Measurements from ENCODE around the gene ZPR1. TPM values are rescaled to one million over a fixed set of nuclear protein-coding genes. Genes with fewer than 3 reads are reported as not detected.

Gene ZPR1
- total RNA-seq, 3 donors from 2014 or later, result 140 to 145 (median 142) TPM

DNA sequence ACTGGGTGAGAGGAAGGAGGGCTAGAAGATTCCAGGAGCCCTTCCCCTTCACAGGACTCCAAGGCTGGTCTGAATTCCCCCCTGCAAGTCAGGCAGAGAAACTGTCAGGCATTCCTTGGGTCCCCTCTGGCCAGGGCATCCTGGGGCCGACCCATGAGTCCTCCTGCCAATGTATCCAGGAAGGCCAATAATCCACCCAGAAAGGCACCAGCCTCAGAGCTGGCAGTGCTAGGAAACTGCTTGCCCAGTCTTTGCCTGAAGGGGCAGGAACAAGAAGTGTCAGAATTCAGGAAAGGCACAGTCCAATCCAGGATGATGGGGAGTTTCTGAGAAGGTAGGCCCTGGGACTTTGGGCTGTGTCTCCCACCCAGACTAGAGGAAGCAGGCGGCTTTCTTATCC lies 56.0 kb downstream of the ZPR1 start:
- Mint-ChIP-seq H3K36me3 (ENCODE audit: insufficient read depth) (no peaks in the 10 kb centered on the region), H3K27me3 (ENCODE audit: low read depth) (no peaks in the 10 kb centered on the region), H3K4me3 (no peak overlapping the region), H3K4me1 (ENCODE audit: low read depth) (peaks cover 3% of the 10 kb centered on the region), H3K9me3 (no peaks in the 10 kb centered on the region)
- ATAC-seq (no peak), DNase-seq (no peak)

- Mint-ChIP-seq H3K36me3 (ENCODE audit: insufficient read depth) (no peaks in the 10 kb centered on the region), H3K4me3 (no peak overlapping the region), H3K9me3 (no peaks in the 10 kb centered on the region), H3K27me3 (ENCODE audit: low read depth) (peaks cover 6% of the 10 kb centered on the region), H3K4me1 (ENCODE audit: low read depth) (peaks cover 3% of the 10 kb centered on the region)
- DNase-seq, result no peak
- no peak for ATAC-seq
Measured at GRCh38 chr11:116731097-116731761, 56.6 kb downstream of the ZPR1 start.

DNA sequence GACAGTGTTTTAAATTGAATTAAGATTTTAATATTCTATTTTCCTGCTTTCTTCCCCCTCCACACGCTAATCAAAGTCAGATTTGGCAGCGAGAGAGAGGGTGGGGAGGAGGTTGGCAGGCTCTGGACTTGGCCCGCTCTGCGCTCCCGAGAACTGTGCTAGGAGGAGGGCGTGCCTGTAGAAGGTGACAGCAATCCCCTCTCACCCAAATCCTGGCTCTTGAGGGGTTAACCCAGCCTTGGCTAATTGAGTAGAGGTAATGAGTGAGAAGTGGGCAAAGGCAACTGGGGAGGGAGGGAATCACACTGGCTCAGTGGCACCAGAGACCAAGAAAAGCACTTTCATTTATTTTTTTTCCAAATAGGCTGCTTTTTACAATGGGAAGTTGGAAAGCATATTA lies 57.2 kb downstream of the ZPR1 start:
- DNase-seq (no peak), ATAC-seq (no peak)
- peaks cover 7% of the 10 kb centered on the region for H3K27me3 Mint-ChIP-seq (ENCODE audit: low read depth)

GRCh38 chr11:116730241-116730561 lies 57.6 kb downstream of the ZPR1 start:
- Mint-ChIP-seq H3K36me3 (ENCODE audit: insufficient read depth) (no peaks in the 10 kb centered on the region), H3K27me3 (ENCODE audit: low read depth) (peaks cover 7% of the 10 kb centered on the region), H3K9me3 (no peaks in the 10 kb centered on the region), H3K4me1 (ENCODE audit: low read depth) (peaks cover 3% of the 10 kb centered on the region), H3K4me3 (no peak overlapping the region)
- DNase-seq (no peak), ATAC-seq (no peak)

More for the DNA sequence above, 57.2 kb downstream of the ZPR1 start:
- Mint-ChIP-seq H3K4me3 (no peak overlapping the region), H3K9me3 (no peaks in the 10 kb centered on the region), H3K4me1 (ENCODE audit: low read depth) (peaks cover 3% of the 10 kb centered on the region), H3K36me3 (ENCODE audit: insufficient read depth) (no peaks in the 10 kb centered on the region)

DNA sequence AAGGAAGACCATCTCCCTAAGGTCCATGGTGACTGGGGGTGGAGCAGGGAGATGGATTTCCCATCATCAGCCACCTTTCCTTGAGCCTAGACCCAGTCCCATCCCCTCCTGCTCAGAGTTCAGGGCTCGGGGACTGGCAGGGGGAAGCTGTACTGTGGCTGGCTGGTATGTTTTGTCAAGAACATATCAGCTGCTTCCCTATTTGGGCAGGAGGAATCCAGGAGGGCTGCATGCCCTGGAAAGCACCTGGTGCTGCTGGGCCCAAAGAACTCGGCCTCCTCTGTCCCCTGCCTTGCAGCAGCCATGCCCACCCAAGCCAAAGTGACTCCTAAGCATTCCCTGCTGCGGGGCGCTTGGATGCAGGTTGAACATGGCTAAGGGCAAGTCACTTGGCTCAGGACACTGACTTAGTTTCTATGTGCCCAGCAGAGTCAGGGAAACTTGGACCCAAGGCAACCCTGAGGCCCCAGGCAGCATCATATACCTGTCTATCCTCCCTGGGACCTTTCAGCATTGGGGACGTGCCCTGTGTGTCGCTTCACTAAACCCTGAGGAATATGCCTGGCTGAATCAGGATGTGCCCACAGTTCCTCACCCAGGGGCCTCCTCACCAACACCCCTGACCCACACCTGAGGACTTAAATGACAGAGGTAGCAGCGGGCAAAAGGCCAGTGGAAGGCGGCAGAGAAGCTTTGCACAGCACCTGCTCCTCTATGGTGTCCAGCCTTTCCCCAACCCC lies 58.2 kb downstream of the ZPR1 start:
- ATAC-seq, result no peak
- Mint-ChIP-seq H3K4me1 (ENCODE audit: low read depth) (peaks cover 3% of the 10 kb centered on the region), H3K36me3 (ENCODE audit: insufficient read depth) (no peaks in the 10 kb centered on the region), H3K27me3 (ENCODE audit: low read depth) (peaks cover 7% of the 10 kb centered on the region), H3K4me3 (no peak overlapping the region), H3K9me3 (no peaks in the 10 kb centered on the region)
- DNase-seq, result no peak

DNA sequence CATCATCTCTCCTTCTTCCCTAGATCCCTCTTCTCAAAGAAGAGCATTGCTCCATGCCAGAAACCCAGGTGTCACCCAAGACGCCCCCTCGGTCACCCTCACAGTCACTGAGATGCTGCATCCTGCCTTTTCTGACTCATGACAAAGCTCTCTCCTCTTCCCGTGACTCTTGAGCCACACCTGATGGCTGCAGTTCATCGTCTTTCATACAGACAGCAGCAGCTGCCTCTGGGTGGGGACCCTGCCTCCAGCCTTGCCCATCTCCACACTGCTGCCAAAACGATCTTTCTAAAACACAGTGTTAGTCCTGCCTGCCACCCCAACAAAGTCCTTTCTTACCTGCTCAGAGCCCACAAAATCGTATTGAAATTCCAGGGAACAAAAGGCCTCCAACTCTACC lies 59.8 kb downstream of the ZPR1 start:
- H3K9me3 Mint-ChIP-seq, result no peaks in the 10 kb centered on the region
- DNase-seq (no peak), ATAC-seq (no peak)
- no peaks in the 10 kb centered on the region for H3K36me3 Mint-ChIP-seq (ENCODE audit: insufficient read depth)
- H3K4me3 Mint-ChIP-seq, result no peak overlapping the region
- peaks cover 3% of the 10 kb centered on the region for H3K4me1 Mint-ChIP-seq (ENCODE audit: low read depth)
- H3K27me3 Mint-ChIP-seq (ENCODE audit: low read depth), result peaks cover 7% of the 10 kb centered on the region

- no peaks in the 10 kb centered on the region for H3K4me1 Mint-ChIP-seq (ENCODE audit: low read depth)
- H3K9me3 Mint-ChIP-seq, result no peaks in the 10 kb centered on the region
- no peak overlapping the region for H3K4me3 Mint-ChIP-seq
- ATAC-seq (no peak), DNase-seq (no peak)
- no peaks in the 10 kb centered on the region for H3K36me3 Mint-ChIP-seq (ENCODE audit: insufficient read depth)
- H3K27me3 Mint-ChIP-seq (ENCODE audit: low read depth), result peaks cover 8% of the 10 kb centered on the region
Measured at GRCh38 chr11:116725434-116726221, 62.2 kb downstream of the ZPR1 start.

GRCh38 chr11:116724813-116725212 lies 63.0 kb downstream of the ZPR1 start:
- H3K36me3 Mint-ChIP-seq (ENCODE audit: insufficient read depth), result no peaks in the 10 kb centered on the region
- no peak overlapping the region for H3K4me3 Mint-ChIP-seq
- H3K9me3 Mint-ChIP-seq, result no peaks in the 10 kb centered on the region
- no peaks in the 10 kb centered on the region for H3K4me1 Mint-ChIP-seq (ENCODE audit: low read depth)
- ATAC-seq, result no peak
- peaks cover 8% of the 10 kb centered on the region for H3K27me3 Mint-ChIP-seq (ENCODE audit: low read depth)
- DNase-seq, result no peak

Other genes starting within 250 kb of the ZPR1 start
- gene BUD13, start 15.0 kb downstream of the ZPR1 start, total RNA-seq, result 10 to 100 TPM; 26.3 to 28.5 (median 27.7) TPM
- not detected for gene APOA5, start 3.9 kb upstream of the ZPR1 start, total RNA-seq
- not detected for gene APOA4, start 35.3 kb upstream of the ZPR1 start, total RNA-seq
- 1 to 10 TPM in 2 of 3 donors, under 1 TPM in 1; 0.82 to 4.0 (median 2.0) TPM for gene APOC3, start 41.9 kb upstream of the ZPR1 start, total RNA-seq
- 1 to 10 TPM; 1.4 to 2.9 (median 2.1) TPM for gene APOA1, start 49.6 kb upstream of the ZPR1 start, total RNA-seq

Data from activated T-cell treated with anti-CD3 and anti-CD28 coated beads, Interleukin-2, amount 50 U/mL, for 4 hours (primary cell).